HepG2 (cell line): ENCODE measurements around the gene MRPS25. TPM values are rescaled to one million over a fixed set of nuclear protein-coding genes. Genes with fewer than 3 reads are reported as not detected.

Source experiments
- ATM ChIP-seq: fragments of 450-650 bp; IDR thresholded peaks from 2 replicates; pipeline ENCODE4 v1.7.1; 2017; ENCODE audit warnings: mild to moderate bottlenecking, borderline replicate concordance
- BORCS8-MEF2B ChIP-seq: sonication (generic); formaldehyde crosslinking; IDR thresholded peaks from 2 replicates; pipeline ENCODE4 v1.8.0; 2022; ENCODE audit warnings: mild to moderate bottlenecking, missing genetic modification reagents
- CENPT ChIP-seq: sonication (generic); formaldehyde crosslinking; IDR thresholded peaks from 2 replicates; pipeline ENCODE4 v1.8.0; 2022; ENCODE audit warnings: low read depth, mild to moderate bottlenecking, moderate library complexity, missing genetic modification reagents
- FOXA1 ChIP-seq, 2 experiments: fragments of 450-650 bp in 1 of 2; sonication (generic) in 1 of 2; formaldehyde crosslinking in 1 of 2; IDR thresholded peaks; 2 replicates each; pipeline versions ENCODE4 v1.4.0 to v1.6.1; 2016 to 2020; ENCODE audit warnings: missing genetic modification reagents in 1 of 2
- FUBP1 ChIP-seq: sonication (generic); formaldehyde crosslinking; IDR thresholded peaks from 2 replicates; pipeline ENCODE4 v1.5.1; 2020; ENCODE audit warnings: missing genetic modification reagents, mild to moderate bottlenecking, borderline replicate concordance
- GMEB1 ChIP-seq: sonication (generic); formaldehyde crosslinking; IDR thresholded peaks from 2 replicates; pipeline ENCODE4 v1.5.1; 2020; ENCODE audit warnings: missing genetic modification reagents, mild to moderate bottlenecking, borderline replicate concordance
- HHEX ChIP-seq: IDR thresholded peaks from 2 replicates; pipeline ENCODE4 v1.6.1; 2016; ENCODE audit warnings: control low read depth
- KDM1A ChIP-seq: IDR thresholded peaks from 2 replicates; pipeline ENCODE4 v1.6.1; 2016; ENCODE audit warnings: missing compliant biosample characterization
- NR1H2 ChIP-seq: sonication (generic); formaldehyde crosslinking; IDR thresholded peaks from 2 replicates; pipeline ENCODE4 v1.8.1; 2022; ENCODE audit warnings: low read depth, missing genetic modification reagents, borderline replicate concordance
- NR3C1 ChIP-seq: sonication (generic); formaldehyde crosslinking; IDR thresholded peaks from 2 replicates; pipeline ENCODE4 v1.4.0; 2020; ENCODE audit warnings: missing genetic modification reagents
- PAXIP1 ChIP-seq: sonication (generic); formaldehyde crosslinking; conservative IDR thresholded peaks from 2 replicates; pipeline ENCODE4 v1.4.0; 2020; ENCODE audit warnings: mild to moderate bottlenecking, missing genetic modification reagents, moderate library complexity
- SMC3 ChIP-seq: IDR thresholded peaks from 2 replicates; pipeline ENCODE4 v1.6.1; 2011; ENCODE audit warnings: low read length, improper control_type of control experiment
- U2AF1 ChIP-seq: fragments of 200-400 bp; formaldehyde crosslinking; optimal IDR thresholded peaks from 2 replicates; pipeline ENCODE3; 2017; ENCODE audit warnings: mild to moderate bottlenecking, low read depth, low read length
- UBTF ChIP-seq: sonication (generic); formaldehyde crosslinking; IDR thresholded peaks from 2 replicates; pipeline ENCODE4 v1.4.0; 2020; ENCODE audit warnings: mild to moderate bottlenecking, missing genetic modification reagents
- ZNF263 ChIP-seq: sonication (generic); formaldehyde crosslinking; IDR thresholded peaks from 2 replicates; pipeline ENCODE4 v1.4.0; 2020; ENCODE audit warnings: missing genetic modification reagents
- ZNF382 ChIP-seq: sonication (generic); formaldehyde crosslinking; IDR thresholded peaks from 2 replicates; pipeline ENCODE4 v1.5.0; 2020; ENCODE audit warnings: missing genetic modification reagents, mild to moderate bottlenecking, borderline replicate concordance
- ZNF577 ChIP-seq: sonication (generic); formaldehyde crosslinking; IDR thresholded peaks from 2 replicates; pipeline ENCODE4 v1.4.0; 2020; ENCODE audit warnings: mild to moderate bottlenecking, low read depth, missing genetic modification reagents, borderline replicate concordance
- ZNF605 ChIP-seq: sonication (generic); formaldehyde crosslinking; IDR thresholded peaks from 2 replicates; pipeline ENCODE4 v1.8.0; 2022; ENCODE audit warnings: mild to moderate bottlenecking, missing genetic modification reagents
- ZNF891 ChIP-seq: sonication (generic); formaldehyde crosslinking; IDR thresholded peaks from 2 replicates; pipeline ENCODE4 v1.5.0; 2020; ENCODE audit warnings: mild to moderate bottlenecking, missing genetic modification reagents
- polyA plus RNA-seq, 8 experiments: library from polyadenylated mRNA; depleted of rRNA in 3 of 8; stranded (reverse) in 7 of 8; unstranded in 1 of 8; fragments of >200 nt; fragmentation: Illumina TruSeq in 4 of 8; extraction: Trizol in 4 of 8; gene quantifications; 2 replicates each; pipeline versions ENCODE4 v1.2.1 to v1.2.3, GENCODE V29; 2011 to 2016; ENCODE audit warnings: low read depth in 4 of 8, missing spikeins in 1 of 8, mixed read lengths in 1 of 8; ENCODE audit not compliant: insufficient read depth in 1 of 8
- total RNA-seq, 5 experiments: library from RNA; depleted of rRNA; stranded (reverse); fragments of >200 nt; fragmentation: Illumina TruSeq; extraction: Trizol; gene quantifications; 2 replicates each; pipeline ENCODE4 v1.2.3, GENCODE V29; 2016; ENCODE audit warnings: low read depth in 1 of 5

The MRPS25 gene
- total and polyA plus RNA-seq, 2 of the 13 experiments (the other 11 are each of a cell fraction or from before 2014, with no cell fraction given): 60.1 to 74.3 TPM

GRCh38 chr3:15099364-15100098 lies 34.4 kb upstream of the MRPS25 start (continued):
- TF ChIP-seq CENPT (CRISPR knock-in tag) (no peak), BORCS8-MEF2B (CRISPR knock-in tag) (no peak), ZNF891 (CRISPR knock-in tag) (no peak), NR3C1 (CRISPR knock-in tag) (no peak), U2AF1 (no peak), ATM (no peak), SMC3 (no peak), ZNF577 (no peak), HHEX (no peak), FUBP1 (CRISPR knock-in tag) (no peak), GMEB1 (CRISPR knock-in tag) (peak; percentile 12; the same call in 1 of the 2 replicates), KDM1A (CRISPR knock-in tag) (no peak), FOXA1 (IDR thresholded peaks at IDR 0.05) (no peak), FOXA1 (CRISPR knock-in tag; IDR thresholded peaks at IDR 0.05) (no peak), PAXIP1 (CRISPR knock-in tag) (peak; percentile 29; the same call in 1 of the 2 replicates), ZNF605 (CRISPR knock-in tag) (no peak), ZNF382 (CRISPR knock-in tag) (no peak), NR1H2 (CRISPR knock-in tag) (no peak), UBTF (CRISPR knock-in tag) (no peak), ZNF263 (CRISPR knock-in tag) (no peak)
